ENCODE measurements around the gene CPED1.
"Not testable (repeated sequence)": the region's sequence is repeated elsewhere in the genome, so short reads cannot be mapped to it uniquely, and the experiment has no call there.

The CPED1 gene

DNA sequence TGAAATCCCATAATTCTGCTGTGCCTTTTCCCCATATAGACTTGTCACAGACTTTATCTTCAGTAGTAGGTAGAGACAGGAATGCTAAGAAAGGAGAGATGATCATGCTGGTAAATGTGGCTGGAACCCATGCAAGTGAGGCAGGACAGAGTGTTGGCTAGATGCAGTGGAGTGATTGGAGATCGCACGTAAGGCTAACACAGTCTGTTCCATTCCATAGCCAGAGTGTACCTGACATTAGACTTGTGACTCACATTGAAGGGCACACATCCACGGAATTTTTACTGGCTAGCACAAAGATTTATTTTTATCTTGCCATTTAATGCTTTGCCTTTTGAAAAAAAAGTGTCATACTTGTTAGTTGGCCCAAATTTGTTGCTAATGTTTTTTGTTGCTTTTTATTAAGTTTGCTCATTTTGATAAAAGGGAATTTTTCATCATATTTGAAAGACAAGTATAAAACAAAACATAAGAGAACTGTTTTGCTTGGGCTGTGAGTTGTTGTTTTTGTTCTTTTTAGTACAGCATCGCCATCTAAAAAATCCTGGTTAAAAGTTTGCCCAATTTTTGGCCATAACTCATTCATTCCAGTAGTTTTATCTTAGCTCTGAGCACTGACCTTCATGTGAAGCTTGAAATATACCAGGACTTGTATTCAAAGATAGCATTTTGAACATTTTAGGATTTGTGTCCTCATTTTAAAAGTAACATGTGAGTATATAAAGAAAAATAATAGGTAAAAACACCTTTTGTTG, 81.0 kb downstream of the CPED1 start:
- no peak for DNase-seq (ENCODE audit: low read depth in 2 of 2)

DNA sequence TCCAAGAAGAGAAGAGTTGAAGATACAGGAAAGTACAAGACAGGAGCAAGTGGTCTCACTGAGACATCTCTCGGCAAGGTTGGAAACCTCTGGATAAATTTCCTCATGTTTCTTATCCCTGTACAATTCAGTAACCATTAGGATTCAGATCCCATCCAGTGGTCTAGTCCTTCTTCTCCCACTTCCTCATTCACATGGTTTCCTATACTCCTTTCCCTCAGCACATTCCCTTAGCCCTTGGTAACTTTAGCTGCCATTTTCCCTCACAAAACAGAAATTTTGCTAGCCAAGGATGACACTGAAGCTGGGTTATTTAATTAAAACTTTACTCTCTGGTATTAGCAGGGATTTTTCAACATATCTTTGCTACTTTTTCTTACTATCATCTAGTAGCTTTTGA, 82.6 kb downstream of the CPED1 start:
- no peak for DNase-seq (ENCODE audit: low read depth in 2 of 2)

DNA sequence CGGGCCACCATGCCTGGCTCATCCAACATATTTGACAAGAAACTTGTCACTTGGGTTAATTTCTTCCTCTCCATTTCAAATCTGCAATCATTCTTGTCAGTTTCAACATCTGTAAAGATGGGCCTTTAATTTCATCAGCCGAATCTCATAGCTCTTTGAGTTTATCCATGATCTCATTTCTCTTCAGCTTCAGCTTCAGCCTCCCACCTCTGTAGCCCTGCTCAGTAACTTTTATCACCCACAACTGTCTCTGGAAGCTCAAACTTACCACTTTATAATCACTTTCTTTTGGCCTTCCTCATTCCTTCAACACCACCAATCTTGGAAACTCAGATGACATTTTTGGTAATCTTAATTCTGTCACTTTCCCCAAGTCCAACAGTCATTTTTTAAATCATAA, 83.2 kb downstream of the CPED1 start:
- no peak for DNase-seq (ENCODE audit: low read depth in 2 of 2)

- no peak for DNase-seq (ENCODE audit: low read depth in 2 of 2)
Observed at GRCh38 chr7:121072826-121073225, 84.3 kb downstream of the CPED1 start.

- DNase-seq (ENCODE audit: low read depth in 2 of 2), result no peak
Observed at GRCh38 chr7:121073463-121074099, 85.1 kb downstream of the CPED1 start.

DNA sequence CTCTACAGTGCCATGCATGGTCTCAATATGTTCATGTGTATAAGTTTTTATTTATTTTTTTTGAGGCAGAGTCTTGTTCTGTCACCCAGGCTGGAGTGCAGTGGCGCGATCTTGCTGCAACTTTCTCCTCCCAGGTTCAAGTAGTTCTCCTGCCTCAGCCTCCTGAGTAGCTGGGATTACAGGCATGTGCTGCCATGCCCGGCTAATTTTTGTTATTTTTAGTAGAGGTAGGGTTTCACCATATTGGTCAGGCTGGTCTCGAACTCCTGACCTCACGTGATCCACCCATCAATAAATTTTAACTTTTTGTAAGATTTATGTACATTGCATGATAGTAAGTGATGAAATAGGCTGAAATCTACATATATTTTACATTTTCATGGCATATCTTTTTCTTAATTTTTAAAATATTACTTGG, 86.9 kb downstream of the CPED1 start:
- DNase-seq (ENCODE audit: low read depth in 2 of 2), result not testable (repeated sequence)

GRCh38 chr7:121075952-121076349, 87.4 kb downstream of the CPED1 start:
- no peak for DNase-seq (ENCODE audit: low read depth in 2 of 2)

DNA sequence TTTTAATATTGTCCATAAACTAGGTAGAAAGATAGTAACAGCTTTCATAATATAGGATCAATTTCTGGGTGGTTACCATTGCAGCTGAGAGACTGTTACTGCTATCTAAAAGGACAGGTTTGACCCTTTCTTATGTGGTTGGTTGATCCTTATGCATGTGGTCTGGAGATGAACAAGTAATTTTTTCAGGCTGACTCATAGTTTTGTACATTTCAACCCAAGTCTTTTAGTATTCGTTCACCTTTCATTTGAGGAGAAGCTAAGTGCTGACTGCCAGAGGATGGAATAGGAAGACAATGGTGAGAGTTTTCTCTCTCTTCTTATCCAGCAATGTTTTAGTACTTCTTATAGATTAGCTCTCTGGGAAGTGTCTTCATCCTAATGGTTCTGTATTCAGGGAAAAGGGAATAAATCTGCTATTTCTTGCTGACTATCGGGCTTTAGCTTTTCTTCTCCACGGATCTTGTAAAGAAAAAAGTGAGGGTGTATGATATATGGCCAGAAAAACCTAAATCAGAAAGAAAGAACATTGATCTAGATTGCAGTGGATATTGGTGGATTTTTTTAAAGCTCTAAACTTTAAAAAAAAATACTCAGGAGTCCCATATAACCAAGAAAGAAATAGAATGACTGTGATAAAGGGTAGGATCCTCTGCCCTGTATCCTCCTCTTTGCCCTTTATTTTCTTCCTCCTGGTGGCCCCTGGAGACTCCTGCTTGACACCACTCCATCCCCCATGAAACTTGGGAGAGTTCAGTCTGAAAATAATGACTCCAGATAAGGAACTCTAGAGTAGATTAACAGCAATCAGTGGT, 88.0 kb downstream of the CPED1 start:
- DNase-seq (ENCODE audit: low read depth in 2 of 2), result no peak

GRCh38 chr7:121077165-121077630, 88.7 kb downstream of the CPED1 start:
- DNase-seq (ENCODE audit: low read depth in 2 of 2), result no peak

DNA sequence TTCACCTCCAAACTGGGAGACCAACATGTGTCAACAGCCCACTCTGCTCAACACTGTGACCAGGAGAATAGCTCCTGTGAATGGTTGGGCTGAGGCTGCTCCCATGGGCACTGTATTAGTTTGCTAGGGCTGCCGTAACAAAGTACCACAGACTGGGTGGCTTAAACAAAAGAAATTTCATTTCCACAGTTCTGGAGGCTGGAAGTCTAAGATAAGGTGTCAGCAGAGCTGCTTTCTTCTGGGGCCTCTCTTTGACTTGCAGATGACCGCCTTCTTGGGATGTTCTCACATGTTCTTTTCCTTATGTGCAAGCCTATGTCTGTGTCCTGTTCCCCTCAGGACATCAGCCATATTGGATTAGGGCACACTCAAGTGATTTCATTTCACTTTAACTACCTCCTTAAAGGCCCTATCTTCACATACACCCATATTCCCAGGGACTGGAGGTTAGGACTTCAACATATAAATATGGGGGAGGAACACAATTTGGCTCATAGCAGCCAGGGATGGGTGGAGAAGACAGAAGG, 90.3 kb downstream of the CPED1 start:
- DNase-seq (ENCODE audit: low read depth in 2 of 2), result no peak

DNA sequence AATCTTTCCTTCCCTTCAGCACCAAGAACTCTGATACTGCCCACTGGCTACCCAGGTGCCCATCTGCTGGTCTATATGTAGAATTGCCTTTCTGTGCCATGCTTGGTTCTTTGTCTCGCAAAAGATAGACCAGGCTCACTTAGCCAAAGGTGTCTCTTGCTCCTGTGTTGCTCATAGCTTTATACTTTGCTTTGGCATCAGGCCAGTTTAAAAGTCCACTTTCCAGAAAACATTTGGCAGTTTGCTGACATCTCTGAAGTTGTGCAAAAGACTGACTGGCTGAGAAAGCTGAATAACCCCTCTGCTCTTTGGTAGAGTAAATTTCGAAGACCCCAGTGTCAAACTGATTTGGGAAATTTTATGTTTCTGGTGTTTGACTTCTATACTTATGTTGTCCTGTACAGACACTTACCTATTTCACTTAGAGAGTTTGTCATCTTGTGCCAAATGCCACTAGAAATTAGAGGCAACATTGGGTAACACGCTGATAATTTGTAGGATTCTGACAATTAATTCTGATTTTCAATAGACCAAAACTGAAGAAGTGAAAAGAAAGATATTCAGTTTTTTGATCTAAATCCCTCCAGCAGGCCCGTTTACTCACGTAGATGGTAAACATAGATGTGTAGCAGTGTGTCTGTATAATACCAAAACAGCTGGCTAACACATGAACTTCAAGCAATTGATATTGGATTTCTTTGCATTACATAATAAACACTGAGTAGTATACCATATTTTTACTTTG, 91.1 kb downstream of the CPED1 start:
- no peak for DNase-seq (ENCODE audit: low read depth in 2 of 2)

GRCh38 chr7:121080257-121080912, 91.9 kb downstream of the CPED1 start:
- no peak for DNase-seq (ENCODE audit: low read depth in 2 of 2)

DNA sequence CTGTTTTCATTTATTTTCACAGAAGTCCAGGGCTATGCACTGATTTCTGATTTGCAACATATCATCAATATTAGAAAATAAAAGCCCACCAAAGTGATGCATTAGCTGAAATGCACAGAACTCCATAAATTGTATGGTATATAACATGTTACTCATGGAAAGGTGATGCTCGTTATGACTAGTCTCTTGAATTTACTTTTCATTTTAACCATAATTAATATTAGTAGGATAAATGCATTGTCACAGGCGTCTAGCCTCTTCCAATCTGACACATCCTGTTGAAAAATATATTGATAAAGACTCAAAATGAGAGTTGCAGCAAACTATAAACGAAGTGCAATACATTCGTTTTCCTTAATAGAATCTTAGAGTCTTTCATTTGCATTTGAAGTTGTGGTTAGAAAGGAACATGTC, 92.4 kb downstream of the CPED1 start:
- DNase-seq (ENCODE audit: low read depth in 2 of 2), result no peak

DNA sequence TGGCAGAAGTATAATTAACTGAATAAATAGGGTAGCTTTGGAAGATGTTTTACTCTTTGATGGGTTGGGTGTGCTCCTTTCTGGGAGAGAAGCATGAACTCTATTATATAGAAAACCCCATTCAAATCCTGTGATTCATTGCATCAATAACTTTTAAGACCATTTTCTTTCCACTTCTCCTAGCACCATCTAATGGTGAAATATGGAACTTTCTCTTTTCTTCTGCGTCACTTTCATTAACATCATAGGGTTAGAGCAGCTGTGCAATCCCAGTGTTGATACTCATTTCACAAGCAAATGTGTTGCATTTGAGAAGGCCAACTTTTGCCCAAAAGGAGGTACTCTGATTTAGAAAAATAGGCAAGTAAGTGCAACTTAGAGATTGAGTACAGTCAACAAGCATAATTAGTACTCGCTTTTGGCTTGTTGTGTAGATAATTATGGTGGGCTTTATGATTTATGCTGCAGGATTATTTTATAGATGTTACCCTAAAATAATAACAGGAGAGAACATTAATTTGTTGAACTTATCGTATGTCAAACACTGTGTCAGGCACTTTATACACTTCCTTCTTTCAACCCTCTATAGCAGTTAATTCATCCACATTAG, 92.9 kb downstream of the CPED1 start:
- DNase-seq (ENCODE audit: low read depth in 2 of 2), result no peak

DNA sequence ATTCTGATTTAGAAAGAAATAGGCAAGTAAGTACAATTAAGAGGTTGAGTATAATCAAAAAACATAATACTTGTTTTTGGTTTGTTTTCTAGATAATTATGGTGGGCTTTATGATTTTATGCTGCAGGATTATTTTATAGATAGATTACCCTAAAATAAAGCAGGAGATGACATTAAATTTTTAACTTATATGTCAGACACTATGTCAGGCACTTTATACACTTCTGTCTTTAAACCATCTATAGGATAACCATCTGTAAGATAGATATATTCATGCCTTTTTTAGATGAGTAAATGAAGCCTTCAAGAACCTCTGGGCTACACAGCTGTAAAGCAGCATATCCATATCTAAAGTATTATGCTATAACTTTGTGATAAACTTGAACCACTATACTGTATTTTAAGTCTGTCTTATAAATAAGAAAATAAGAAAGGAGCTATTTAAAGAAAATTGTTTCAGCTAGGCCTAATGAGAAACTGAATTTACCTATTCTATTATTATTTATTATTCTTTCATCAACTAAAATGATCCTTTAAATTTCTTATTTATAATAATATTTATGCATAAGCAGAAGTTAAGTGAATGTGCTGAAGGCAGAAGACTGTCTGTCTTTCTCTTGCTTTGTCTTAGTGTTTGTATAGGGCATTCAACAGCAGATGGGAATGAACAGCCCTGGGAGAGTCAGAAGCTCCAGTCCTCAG, 94.0 kb downstream of the CPED1 start:
- no peak for DNase-seq (ENCODE audit: low read depth in 2 of 2)

- no peak for DNase-seq (ENCODE audit: low read depth in 2 of 2)
Observed at GRCh38 chr7:121083138-121083789, 94.8 kb downstream of the CPED1 start.

- DNase-seq (ENCODE audit: low read depth in 2 of 2), result no peak
Observed at GRCh38 chr7:121083790-121084251, 95.3 kb downstream of the CPED1 start.

DNA sequence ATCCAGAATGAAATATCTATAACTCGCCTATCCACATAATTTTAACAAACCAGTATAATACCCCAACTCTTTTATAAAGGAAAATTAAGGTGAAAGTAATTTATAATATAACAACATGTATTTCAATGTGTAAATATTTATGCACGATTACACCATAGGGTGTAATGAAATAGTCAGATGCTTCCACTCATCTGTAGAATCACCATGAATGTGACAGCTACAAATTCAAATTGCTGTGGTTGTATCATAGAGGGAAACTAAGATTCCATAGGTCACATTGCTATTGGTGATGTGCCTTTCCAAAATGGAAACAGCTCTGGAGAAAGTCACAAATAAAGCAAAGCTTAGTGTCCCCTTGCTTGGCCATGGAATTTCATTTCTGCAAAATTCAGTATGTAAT, 95.7 kb downstream of the CPED1 start:
- no peak for DNase-seq (ENCODE audit: low read depth in 2 of 2)

DNA sequence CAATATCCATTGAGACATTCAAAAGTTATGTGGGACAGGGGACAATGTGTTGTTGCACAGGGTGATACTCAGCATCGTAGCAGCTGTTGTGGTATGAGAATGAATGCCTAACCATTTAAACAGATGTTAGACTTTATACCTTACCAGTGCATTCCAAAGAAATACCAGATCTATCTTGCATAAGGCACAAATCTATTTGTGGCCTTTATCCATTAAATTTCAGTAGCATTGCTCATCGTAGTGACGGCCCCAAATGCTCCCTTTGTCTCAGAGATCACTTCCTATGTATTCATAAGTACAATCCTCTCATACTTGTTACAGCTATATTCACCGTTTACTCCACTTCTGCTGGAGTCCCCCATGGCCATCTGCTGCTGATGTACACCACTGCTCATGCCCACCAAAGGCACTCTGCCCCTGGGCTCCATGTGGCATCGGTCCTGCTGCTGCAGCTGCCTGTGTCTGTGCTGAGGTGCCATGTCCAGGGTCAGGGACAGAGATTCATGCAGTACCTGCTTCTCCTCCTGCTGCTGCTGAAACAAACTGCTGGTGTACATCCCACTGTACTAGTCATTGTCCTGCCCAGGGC, 96.3 kb downstream of the CPED1 start:
- DNase-seq (ENCODE audit: low read depth in 2 of 2), result no peak
